ENCODE measurements around the gene CCL8.

The CCL8 gene

DNA sequence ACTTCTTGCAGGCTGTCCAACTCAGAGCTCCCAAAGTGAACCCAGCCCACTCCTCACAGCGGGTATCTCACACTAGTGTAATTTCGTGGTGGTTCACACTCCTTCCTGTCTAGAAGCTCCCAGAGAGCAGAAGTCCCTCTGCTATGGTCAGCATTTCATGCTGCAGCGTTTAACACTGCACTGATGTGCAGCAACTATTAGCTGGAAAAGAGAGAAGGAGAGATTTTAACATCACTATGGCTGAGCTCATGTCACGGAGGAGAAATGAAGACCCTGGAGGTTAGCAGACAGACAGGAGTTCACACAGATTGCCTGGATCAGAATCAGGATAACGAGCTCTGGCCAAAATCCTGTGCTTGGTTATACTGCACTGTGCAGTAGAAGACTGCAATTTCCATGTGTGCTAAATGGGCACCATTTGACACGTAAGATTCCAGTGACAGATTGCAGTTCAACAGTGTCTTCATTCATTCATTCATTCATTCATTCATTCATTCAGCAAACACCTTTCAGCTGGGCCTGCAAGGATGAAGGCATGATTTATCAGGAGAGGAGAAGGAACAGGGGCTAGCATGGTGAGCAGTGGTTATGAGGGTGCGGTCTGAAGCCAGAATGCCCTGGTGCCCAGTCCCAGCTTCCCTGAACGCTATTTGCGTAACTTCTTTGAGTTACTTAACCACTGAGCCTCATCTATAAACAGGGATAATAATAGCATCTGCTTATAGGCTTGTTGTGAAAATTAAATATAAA lies 49.1 kb downstream of the CCL8 start:
- DNase-seq, result no peak

DNA sequence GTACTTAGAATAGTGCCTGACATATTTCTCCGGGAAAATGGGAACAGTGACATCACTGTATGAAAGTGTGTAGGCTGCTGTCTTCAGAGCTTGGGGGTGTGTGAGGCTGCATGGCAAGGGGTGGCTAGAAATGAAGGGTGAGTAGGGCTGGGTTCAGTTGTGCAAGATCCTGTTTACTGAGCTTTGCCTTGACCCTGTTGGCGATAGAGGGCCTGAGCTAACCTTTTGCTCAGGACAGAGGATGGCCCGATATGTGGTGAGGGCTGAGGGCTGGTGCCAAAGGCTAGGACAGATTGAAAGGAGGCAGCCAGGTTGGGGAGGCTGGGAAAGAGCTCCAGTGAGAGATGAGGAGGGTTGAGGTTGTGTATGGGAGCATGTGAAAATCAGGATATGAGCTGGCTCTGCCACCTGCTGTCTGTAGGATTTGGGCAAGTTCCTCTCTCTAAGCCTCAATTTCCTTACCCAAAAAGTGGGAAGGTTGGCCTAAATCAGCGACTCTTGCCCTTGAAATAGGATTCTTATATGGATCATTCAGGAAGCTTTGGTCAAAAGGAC lies 49.8 kb downstream of the CCL8 start:
- no peak for DNase-seq

DNA sequence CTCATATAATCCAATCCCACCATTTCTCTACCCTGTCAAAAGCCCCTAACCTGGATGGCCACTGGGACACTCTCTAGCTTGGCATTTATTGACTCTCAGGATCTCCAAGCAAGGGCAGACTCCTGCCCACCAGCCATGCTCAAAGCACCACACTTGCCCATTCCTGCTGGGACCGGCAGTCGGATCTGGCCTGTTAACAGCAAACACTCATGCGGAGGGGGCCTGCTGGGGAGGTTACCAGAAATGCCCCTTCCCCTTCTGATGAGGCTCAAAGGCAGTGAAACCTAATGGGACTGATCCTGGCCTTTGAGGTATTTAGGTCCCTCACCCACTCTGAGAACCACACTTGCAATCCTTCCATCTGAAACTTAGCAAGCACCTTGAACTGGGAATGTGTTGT lies 50.3 kb downstream of the CCL8 start:
- no peak for DNase-seq

DNA sequence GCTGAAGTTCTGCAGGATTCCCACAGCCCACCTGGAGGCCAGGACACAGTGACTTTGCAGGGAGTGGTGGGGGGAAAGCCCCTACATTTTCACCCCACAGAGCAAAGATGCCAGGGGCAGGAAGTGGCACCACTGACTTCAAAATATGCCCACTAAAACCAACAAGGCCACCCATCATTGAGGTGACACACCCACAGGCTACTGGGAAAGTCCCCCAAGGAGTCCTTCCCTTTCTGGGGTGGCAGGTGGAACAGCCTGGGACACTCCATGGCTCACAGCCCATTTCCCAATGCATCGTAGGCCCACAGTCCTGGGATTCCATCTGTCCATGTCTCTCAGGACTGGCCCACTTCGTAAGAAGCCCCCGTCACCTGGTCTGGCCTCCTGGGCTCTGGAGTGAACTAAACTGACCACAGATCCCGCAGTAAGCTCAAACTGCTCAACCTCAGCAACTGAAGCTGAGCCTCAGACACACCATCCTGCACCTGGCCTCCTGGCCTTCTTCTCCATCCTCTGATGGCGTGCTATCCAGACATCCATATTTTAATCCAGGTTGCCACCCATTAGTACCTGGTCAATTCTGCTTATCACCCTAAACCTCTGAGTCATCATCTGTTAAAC lies 51.3 kb downstream of the CCL8 start:
- no peak for DNase-seq

DNA sequence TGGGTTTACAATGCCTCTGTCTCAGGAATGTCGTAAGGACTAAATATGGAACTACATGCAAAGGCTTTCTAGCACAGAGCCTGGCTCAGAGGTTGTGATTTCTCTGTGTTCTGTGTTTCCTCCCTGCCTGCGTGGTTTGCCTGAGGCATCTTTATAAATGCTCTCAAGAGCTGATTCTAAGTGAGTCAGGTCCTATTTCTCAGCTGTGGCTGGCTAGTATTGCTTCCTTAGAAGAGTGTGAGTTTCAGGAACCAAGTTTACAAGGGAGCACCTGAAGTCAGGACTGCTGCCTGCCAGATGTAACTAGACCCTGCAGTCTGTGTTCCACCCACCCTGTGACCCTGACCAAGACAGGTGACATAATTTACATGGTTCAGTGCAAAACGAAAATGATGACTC lies 51.8 kb downstream of the CCL8 start:
- no peak for DNase-seq
